Activated CD8-positive, alpha-beta T cell treated with anti-CD3 and anti-CD28 coated beads for 36 hours (primary cell): ENCODE measurements around the gene EEIG2. TPM values are rescaled to one million over a fixed set of nuclear protein-coding genes. Genes with fewer than 3 reads are reported as not detected.
"Not testable (repeated sequence)": the region's sequence is repeated elsewhere in the genome, so short reads cannot be mapped to it uniquely, and the experiment has no call there.

Experiments used
- ATAC-seq: fragments of 200-7000 bp; cut with Tn5 transposase; one replicate; pipeline ENCODE4 v1.10.0; 2021; ENCODE audit warnings: mild to moderate bottlenecking, moderate library complexity
- CTCF ChIA-PET: fragments of 350-600 bp; sonication (Branson Sonifier 250); formaldehyde crosslinking; loops from one replicate; lab custom pipeline; 2021; ENCODE audit warnings: antibody characterized with exemption; lab: Charles Lee
- POLR2A ChIA-PET: fragments of 350-600 bp; sonication (Branson Sonifier 250); formaldehyde crosslinking; loops from one replicate; lab custom pipeline; 2021; ENCODE audit warnings: antibody characterized with exemption; lab: Charles Lee
- DNase-seq: peaks from one replicate; pipeline ENCODE4 v3.0.0-alpha.2; 2020
- H3K27ac Mint-ChIP-seq: one replicate; pipeline ENCODE4 v1.8.0; 2021; ENCODE audit warnings: mild to moderate bottlenecking, mixed read lengths
- H3K27me3 Mint-ChIP-seq: one replicate; pipeline ENCODE4 v1.8.0; 2021; ENCODE audit warnings: mixed read lengths
- H3K36me3 Mint-ChIP-seq: one replicate; pipeline ENCODE4 v1.8.0; 2021; ENCODE audit warnings: low read depth, mixed read lengths
- H3K4me1 Mint-ChIP-seq: one replicate; pipeline ENCODE4 v1.8.0; 2021; ENCODE audit warnings: low read depth, mixed read lengths
- H3K4me3 Mint-ChIP-seq: one replicate; pipeline ENCODE4 v1.8.0; 2021; ENCODE audit warnings: mild to moderate bottlenecking, moderate library complexity, mixed read lengths
- H3K9me3 Mint-ChIP-seq: one replicate; pipeline ENCODE4 v1.8.0; 2021; ENCODE audit warnings: mixed read lengths
- intact Hi-C: fragments of 100-400 bp; cut with micrococcal nuclease; formaldehyde crosslinking; loops from one replicate; pipeline ENCODE4 v1.10.0; 2022
- total RNA-seq, 2 experiments: library from RNA; stranded (reverse); gene quantifications; one replicate each; pipeline ENCODE4 v1.2.3, GENCODE V29; 2021
- TF ChIP-seq, protein P1 (sequence below): fragments of 200-600 bp; IDR thresholded peaks from one replicate; pipeline ENCODE4 v1.8.0; 2022; ENCODE audit warnings: antibody characterized with exemption, mild to moderate bottlenecking

EEIG2 gene
- total RNA-seq, 2 experiments from 2014 or later: 10.4 to 12.6 TPM

GRCh38 chr1:108537976-108538375 is 21.9 kb upstream of the EEIG2 start:
- Mint-ChIP-seq H3K4me1 (peaks cover 10% of the 10 kb centered on the region), H3K36me3 (no peaks in the 10 kb centered on the region), H3K9me3 (no peaks in the 10 kb centered on the region), H3K27ac (no peak overlapping the region), H3K27me3 (peaks cover 9% of the 10 kb centered on the region), H3K4me3 (no peak overlapping the region)
- ChIA-PET CTCF (interaction anchor here (2.1 kb wide), 1 partner anchor 23 kb away, joined by 11 read pairs; the partner anchor contains the start of gene EEIG2), POLR2A (no interaction called here)
- intact Hi-C loops: no loop called here
- TF ChIP-seq, protein P1, sequence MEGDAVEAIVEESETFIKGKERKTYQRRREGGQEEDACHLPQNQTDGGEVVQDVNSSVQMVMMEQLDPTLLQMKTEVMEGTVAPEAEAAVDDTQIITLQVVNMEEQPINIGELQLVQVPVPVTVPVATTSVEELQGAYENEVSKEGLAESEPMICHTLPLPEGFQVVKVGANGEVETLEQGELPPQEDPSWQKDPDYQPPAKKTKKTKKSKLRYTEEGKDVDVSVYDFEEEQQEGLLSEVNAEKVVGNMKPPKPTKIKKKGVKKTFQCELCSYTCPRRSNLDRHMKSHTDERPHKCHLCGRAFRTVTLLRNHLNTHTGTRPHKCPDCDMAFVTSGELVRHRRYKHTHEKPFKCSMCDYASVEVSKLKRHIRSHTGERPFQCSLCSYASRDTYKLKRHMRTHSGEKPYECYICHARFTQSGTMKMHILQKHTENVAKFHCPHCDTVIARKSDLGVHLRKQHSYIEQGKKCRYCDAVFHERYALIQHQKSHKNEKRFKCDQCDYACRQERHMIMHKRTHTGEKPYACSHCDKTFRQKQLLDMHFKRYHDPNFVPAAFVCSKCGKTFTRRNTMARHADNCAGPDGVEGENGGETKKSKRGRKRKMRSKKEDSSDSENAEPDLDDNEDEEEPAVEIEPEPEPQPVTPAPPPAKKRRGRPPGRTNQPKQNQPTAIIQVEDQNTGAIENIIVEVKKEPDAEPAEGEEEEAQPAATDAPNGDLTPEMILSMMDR: no peak
- ATAC-seq (no peak), DNase-seq (no peak)

GRCh38 chr1:108540977-108541376 is 18.9 kb upstream of the EEIG2 start:
- Mint-ChIP-seq H3K9me3 (no peaks in the 10 kb centered on the region), H3K27ac (no peak overlapping the region), H3K4me1 (no peaks in the 10 kb centered on the region), H3K4me3 (no peak overlapping the region), H3K27me3 (peaks cover 9% of the 10 kb centered on the region), H3K36me3 (no peaks in the 10 kb centered on the region)
- DNase-seq (no peak), ATAC-seq (no peak)
- POLR2A ChIA-PET: no interaction called here
- TF ChIP-seq, protein P1: no peak
- intact Hi-C loops: no loop called here
- CTCF ChIA-PET: no interaction called here

- Mint-ChIP-seq H3K27me3 (peaks cover 9% of the 10 kb centered on the region), H3K4me1 (no peaks in the 10 kb centered on the region), H3K36me3 (no peaks in the 10 kb centered on the region), H3K9me3 (no peaks in the 10 kb centered on the region), H3K27ac (no peak overlapping the region), H3K4me3 (no peak overlapping the region)
- TF ChIP-seq, protein P1: no peak
- intact Hi-C loops: no loop called here
- DNase-seq: no peak
- CTCF ChIA-PET: interaction anchor here (1.0 to 2.9 kb wide), 2 partner anchors 16 to 18 kb away, joined by 3 to 14 read pairs; partner anchors contain the start of gene EEIG2
- no peak for ATAC-seq
- POLR2A ChIA-PET: no interaction called here
These were observed 18.0 kb upstream of the EEIG2 start for GRCh38 chr1:108541861-108542260.

- ATAC-seq, POLR2A ChIA-PET, H3K27ac Mint-ChIP-seq, intact Hi-C loops, H3K27me3 Mint-ChIP-seq, H3K4me1 Mint-ChIP-seq, H3K36me3 Mint-ChIP-seq, H3K4me3 Mint-ChIP-seq, H3K9me3 Mint-ChIP-seq, CTCF ChIA-PET, DNase-seq: not testable (repeated sequence)
These were observed 12.4 kb upstream of the EEIG2 start for GRCh38 chr1:108547493-108547892.

DNA sequence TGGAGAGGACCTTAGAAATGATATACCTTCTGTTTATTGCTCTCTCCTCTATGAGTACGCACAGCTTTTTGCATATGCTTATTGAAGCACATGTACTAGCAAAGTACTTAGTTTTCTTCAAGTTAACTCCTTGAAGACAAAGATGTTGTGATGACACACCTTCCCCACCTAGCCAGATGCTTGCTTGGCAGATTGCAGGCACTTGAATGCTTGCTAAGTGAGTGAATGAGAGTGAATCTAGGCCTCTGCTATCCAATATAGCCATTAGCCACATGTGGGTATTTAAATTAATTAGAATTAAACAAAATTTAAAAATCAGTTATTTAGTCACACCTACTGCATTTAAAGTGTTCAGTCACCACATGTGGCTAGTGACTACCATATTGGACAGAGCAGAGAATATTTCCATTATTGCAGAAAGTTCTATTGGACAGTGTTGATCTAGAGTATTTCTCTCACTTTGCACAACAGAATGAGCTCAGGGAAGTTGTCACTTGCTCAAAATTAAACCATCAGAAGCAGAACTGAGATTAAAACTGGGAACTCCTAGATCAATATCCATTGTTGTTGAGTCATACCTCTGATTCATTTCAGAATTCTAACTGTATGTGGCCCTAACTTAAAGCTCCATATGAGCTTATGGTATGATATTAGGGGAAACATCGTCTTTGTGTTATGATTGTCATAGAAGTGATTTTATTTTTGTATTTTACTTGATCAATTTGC is 8.6 kb upstream of the EEIG2 start:
- intact Hi-C loops: loop anchor here (10.0 kb wide), 1 partner anchor 336 kb away; no protein-coding TSS in a partner anchor
- Mint-ChIP-seq H3K4me1 (peaks cover 3% of the 10 kb centered on the region), H3K36me3 (no peaks in the 10 kb centered on the region), H3K27ac (no peak overlapping the region), H3K27me3 (no peaks in the 10 kb centered on the region), H3K4me3 (no peak overlapping the region), H3K9me3 (no peaks in the 10 kb centered on the region)
- ATAC-seq (peak; percentile 76), DNase-seq (no peak)
- CTCF ChIA-PET: interaction anchor here (0.6 to 5.1 kb wide), 5 partner anchors 8 to 92 kb away, joined by 3 to 46 read pairs (median 5); partner anchors contain the start of gene EEIG2
- TF ChIP-seq, protein P1: no peak
- POLR2A ChIA-PET: interaction anchor here (0.9 kb wide), 1 partner anchor 8 kb away, joined by 3 read pairs; the partner anchor contains the start of gene EEIG2
